H1 (cell line): ENCODE measurements around the gene AGXT2. TPM values are rescaled to one million over a fixed set of nuclear protein-coding genes. Genes with fewer than 3 reads are reported as not detected.

Source experiments
- CTCF ChIA-PET: fragments of 300-600 bp; sonication (Branson Sonifier 250); formaldehyde crosslinking; loops from one replicate; lab custom pipeline; 2021; ENCODE audit not compliant: partially characterized antibody; lab: Charles Lee
- POLR2A ChIA-PET: fragments of 300-600 bp; sonication (Branson Sonifier 250); formaldehyde crosslinking; loops from one replicate; lab custom pipeline; 2021; ENCODE audit warnings: inconsistent platforms; ENCODE audit not compliant: partially characterized antibody; lab: Charles Lee
- DNase-seq, 2 experiments: peaks; one replicate each; pipeline versions ENCODE4 v3.0.0 to v3.0.0-alpha.2; 2010 to 2022; ENCODE audit warnings: low spot score in 2 of 2, low read depth in 1 of 2, mixed read lengths in 1 of 2
- FAIRE-seq: peaks from 2 replicates; lab custom pipeline; 2011; peaks lifted over from hg19 to GRCh38; lab: Jason Lieb, UNC
- H2AFZ ChIP-seq: 2 replicates; pipeline ENCODE4 v1.8.1; 2012; ENCODE audit warnings: low read length, inconsistent platforms
- H2AK5ac ChIP-seq: 2 replicates; pipeline ENCODE4 v1.6.1; 2013; ENCODE audit warnings: low read depth, low read length
- H2BK120ac ChIP-seq: replicated peaks from 2 replicates; pipeline ENCODE3; 2013; ENCODE audit warnings: low read depth, low read length, inconsistent platforms
- H2BK12ac ChIP-seq: 2 replicates; pipeline ENCODE4 v1.6.1; 2013; ENCODE audit warnings: low read depth, low read length
- H2BK15ac ChIP-seq: 2 replicates; pipeline ENCODE4 v1.6.1; 2013; ENCODE audit warnings: low read length
- H2BK20ac ChIP-seq: 2 replicates; pipeline ENCODE4 v1.6.1; 2013; ENCODE audit warnings: low read length
- H2BK5ac ChIP-seq: 2 replicates; pipeline ENCODE4 v1.6.1; 2013; ENCODE audit warnings: low read depth, low read length
- H3K14ac ChIP-seq: 2 replicates; pipeline ENCODE4 v1.6.1; 2013; ENCODE audit warnings: inconsistent platforms; ENCODE audit not compliant: insufficient read length
- H3K18ac ChIP-seq: 2 replicates; pipeline ENCODE4 v1.6.1; 2013; ENCODE audit warnings: low read length; ENCODE audit errors: extremely low read depth
- H3K23ac ChIP-seq: 2 replicates; pipeline ENCODE4 v1.6.1; 2013; ENCODE audit warnings: inconsistent platforms; ENCODE audit not compliant: insufficient read length
- H3K23me2 ChIP-seq: 2 replicates; pipeline ENCODE4 v1.6.1; 2013; ENCODE audit warnings: low read depth, low read length
- H3K27ac ChIP-seq: 2 replicates; pipeline ENCODE4 v1.6.1; 2011; ENCODE audit warnings: low read depth, low read length, inconsistent platforms
- H3K27me3 ChIP-seq, 4 experiments: replicated peaks in 1 of 4; 1 replicate in 1 of 4; 2 replicates in 3 of 4; pipeline versions ENCODE4 v1.6.1 to v1.8.1; 2011 to 2013; ENCODE audit warnings: low read length in 3 of 4, mild to moderate bottlenecking in 3 of 4, inconsistent platforms in 2 of 4, mixed read lengths in 2 of 4, moderate library complexity in 1 of 4; ENCODE audit not compliant: control insufficient read depth in 3 of 4, insufficient read depth in 3 of 4; ENCODE audit errors: extremely low read depth in 1 of 4
- H3K36me3 ChIP-seq, 4 experiments: 2 replicates each; pipeline versions ENCODE4 v1.6.1 to v1.8.1; 2011 to 2013; ENCODE audit warnings: mild to moderate bottlenecking in 4 of 4, low read length in 3 of 4, moderate library complexity in 2 of 4, control low read depth in 1 of 4, inconsistent platforms in 1 of 4; ENCODE audit not compliant: insufficient read depth in 4 of 4, control insufficient read depth in 2 of 4
- H3K4ac ChIP-seq: replicated peaks from 2 replicates; pipeline ENCODE3; 2013; ENCODE audit warnings: low read length, low read depth, mixed read lengths, inconsistent platforms; ENCODE audit not compliant: insufficient read length
- H3K4me1 ChIP-seq, 4 experiments: replicated peaks in 1 of 4; 1 replicate in 1 of 4; 2 replicates in 3 of 4; pipeline versions ENCODE4 v1.6.1 to v1.8.1; 2011 to 2013; ENCODE audit warnings: low read length in 3 of 4, inconsistent platforms in 2 of 4, mixed read lengths in 1 of 4; ENCODE audit not compliant: insufficient read depth in 4 of 4, control insufficient read depth in 3 of 4
- H3K4me2 ChIP-seq, 2 experiments: 2 replicates each; pipeline versions ENCODE4 v1.6.1 to v1.8.1; 2011 to 2013; ENCODE audit warnings: low read depth in 2 of 2, low read length in 2 of 2, control low read depth in 1 of 2, inconsistent platforms in 1 of 2, mild to moderate bottlenecking in 1 of 2; ENCODE audit not compliant: insufficient read depth in 1 of 2
- H3K4me3 ChIP-seq, 4 experiments: fragments of 200-600, 300-600 bp in 1 of 4; sonication (generic), shearing (Covaris generic), sonication (Bioruptor Twin) in 1 of 4; 2 replicates each; pipeline versions ENCODE4 v1.5.1 to v1.8.1; 2011 to 2016; ENCODE audit warnings: low read length in 4 of 4, low read depth in 3 of 4, control low read depth in 2 of 4, inconsistent platforms in 2 of 4, mild to moderate bottlenecking in 2 of 4, mixed read lengths in 1 of 4, moderate library complexity in 1 of 4; ENCODE audit not compliant: insufficient read depth in 2 of 4; ENCODE audit errors: extremely low read depth in 1 of 4
- H3K56ac ChIP-seq: replicated peaks from 2 replicates; pipeline ENCODE3; 2013; ENCODE audit warnings: low read depth, mild to moderate bottlenecking, mixed read lengths, low read length, inconsistent platforms; ENCODE audit not compliant: insufficient read length
- H3K79me1 ChIP-seq: 2 replicates; pipeline ENCODE4 v1.6.1; 2013; ENCODE audit warnings: low read depth, low read length, control low read depth
- H3K79me2 ChIP-seq, 2 experiments: 2 replicates each; pipeline versions ENCODE4 v1.6.1 to v1.8.1; 2012 to 2013; ENCODE audit warnings: low read length in 2 of 2, mild to moderate bottlenecking in 2 of 2, inconsistent platforms in 1 of 2; ENCODE audit not compliant: insufficient read depth in 2 of 2, control insufficient read depth in 1 of 2
- H3K9ac ChIP-seq, 4 experiments: replicated peaks in 1 of 4; 1 replicate in 1 of 4; 2 replicates in 3 of 4; pipeline versions ENCODE4 v1.6.1 to v1.8.1; 2011 to 2013; ENCODE audit warnings: low read depth in 3 of 4, low read length in 3 of 4, control low read depth in 2 of 4, mild to moderate bottlenecking in 2 of 4, moderate library complexity in 2 of 4, inconsistent platforms in 1 of 4; ENCODE audit errors: extremely low read depth in 1 of 4
- H3K9me3 ChIP-seq, 2 experiments: 2 replicates each; pipeline versions ENCODE4 v1.6.1 to v1.8.1; 2012 to 2013; ENCODE audit warnings: mild to moderate bottlenecking in 2 of 2, moderate library complexity in 2 of 2, control low read depth in 1 of 2, inconsistent platforms in 1 of 2, low read depth in 1 of 2, low read length in 1 of 2, mixed read lengths in 1 of 2; ENCODE audit not compliant: insufficient read depth in 2 of 2
- H4K20me1 ChIP-seq, 2 experiments: replicated peaks in 1 of 2; 2 replicates each; pipeline versions ENCODE3 to v1.8.1; 2011 to 2013; ENCODE audit warnings: inconsistent platforms in 2 of 2, low read length in 2 of 2, mild to moderate bottlenecking in 1 of 2; ENCODE audit not compliant: insufficient read depth in 2 of 2, control insufficient read depth in 1 of 2
- H4K5ac ChIP-seq: 2 replicates; pipeline ENCODE4 v1.6.1; 2013; ENCODE audit warnings: low read length, low read depth, mixed read lengths, inconsistent platforms; ENCODE audit not compliant: insufficient read length
- H4K8ac ChIP-seq: 2 replicates; pipeline ENCODE4 v1.8.0; 2013; ENCODE audit warnings: mild to moderate bottlenecking, moderate library complexity, low read length, inconsistent platforms; ENCODE audit not compliant: insufficient read depth; ENCODE audit errors: extremely low read depth
- H4K91ac ChIP-seq: replicated peaks from 2 replicates; pipeline ENCODE3; 2013; ENCODE audit warnings: low read length, mixed read lengths, inconsistent platforms; ENCODE audit not compliant: insufficient read length
- BCL11A ChIP-seq, 2 experiments: IDR thresholded peaks; one replicate each; pipeline ENCODE4 v1.6.1; 2011; ENCODE audit warnings: low read depth in 2 of 2, low read length in 2 of 2, mild to moderate bottlenecking in 2 of 2
- CTBP2 ChIP-seq: IDR thresholded peaks from 2 replicates; pipeline ENCODE4 v1.7.0; 2011; ENCODE audit warnings: borderline replicate concordance, mild to moderate bottlenecking, moderate library complexity, mixed read lengths, low read length; ENCODE audit not compliant: insufficient read depth, insufficient read length
- E2F6 ChIP-seq: IDR thresholded peaks from 2 replicates; pipeline ENCODE4 v1.6.1; 2012; ENCODE audit warnings: inconsistent platforms
- EGR1 ChIP-seq: IDR thresholded peaks from 2 replicates; pipeline ENCODE4 v1.6.1; 2011; ENCODE audit warnings: low read depth, low read length, borderline replicate concordance
- EZH2 ChIP-seq: fragments of 200-600 bp; sonication (generic); IDR thresholded peaks from 2 replicates; pipeline ENCODE4 v1.7.1; 2012; ENCODE audit warnings: low read depth, mild to moderate bottlenecking, moderate library complexity, low read length, inconsistent platforms; ENCODE audit not compliant: severe bottlenecking
- HDAC2 ChIP-seq, 2 experiments: fragments of 300-600 bp in 1 of 2; sonication (generic) in 1 of 2; IDR thresholded peaks; 2 replicates each; pipeline ENCODE4 v1.6.1; 2011 to 2012; ENCODE audit warnings: low read depth in 2 of 2, low read length in 2 of 2, mild to moderate bottlenecking in 2 of 2, moderate library complexity in 2 of 2, borderline replicate concordance in 1 of 2, inconsistent platforms in 1 of 2
- JUND ChIP-seq: IDR thresholded peaks from 2 replicates; pipeline ENCODE4 v1.6.1; 2011; ENCODE audit warnings: mild to moderate bottlenecking, improper control_type of control experiment, low read length
- MAFK ChIP-seq: IDR thresholded peaks from 2 replicates; pipeline ENCODE4 v1.6.1; 2012; ENCODE audit warnings: low read depth, mild to moderate bottlenecking, improper control_type of control experiment, low read length
- MAX ChIP-seq: IDR thresholded peaks from 2 replicates; pipeline ENCODE4 v1.6.1; 2012; ENCODE audit warnings: inconsistent platforms
- RAD21 ChIP-seq, 2 experiments: IDR thresholded peaks in 1 of 2; conservative IDR thresholded peaks in 1 of 2; 2 replicates each; pipeline ENCODE4 v1.6.1; 2011; ENCODE audit warnings: low read depth in 2 of 2, low read length in 2 of 2, improper control_type of control experiment in 1 of 2, inconsistent platforms in 1 of 2, mild to moderate bottlenecking in 1 of 2, moderate library complexity in 1 of 2
- SIN3A ChIP-seq, 2 experiments: IDR thresholded peaks in 1 of 2; conservative IDR thresholded peaks in 1 of 2; 2 replicates each; pipeline ENCODE4 v1.6.1; 2011 to 2012; ENCODE audit warnings: low read length in 2 of 2, improper control_type of control experiment in 1 of 2, low read depth in 1 of 2, mild to moderate bottlenecking in 1 of 2
- TAF7 ChIP-seq: optimal IDR thresholded peaks from 2 replicates; pipeline ENCODE3; 2011; ENCODE audit warnings: low read depth, mild to moderate bottlenecking, inconsistent platforms, low read length, moderate library complexity, borderline replicate concordance
- WGBS, 2 experiments: shearing (Covaris generic) in 1 of 2; methylation state at CpG; one replicate each; pipeline versions ENCODE4 v1.1.6 to v1.1.7; 2013 to 2015; ENCODE audit warnings: low lambda C conversion rate in 2 of 2, mixed read lengths in 2 of 2, inconsistent platforms in 1 of 2, low coverage in 1 of 2, missing lambda C conversion rate in 1 of 2; ENCODE audit not compliant: insufficient replicate concordance in 2 of 2, insufficient coverage in 1 of 2, insufficient read length in 1 of 2; ENCODE audit errors: extremely low coverage in 1 of 2, missing lambda C conversion rate in 1 of 2; 5-methylcytosine and 5-hydroxymethylcytosine counted together
- polyA plus RNA-seq, 7 experiments: library from polyadenylated mRNA; depleted of rRNA in 3 of 7; stranded (reverse) in 5 of 7; unstranded in 2 of 7; fragments of >200 nt in 5 of 7; fragments of 200-250 nt in 2 of 7; gene quantifications; 1 replicate in 5 of 7; 2 replicates in 1 of 7; 4 replicates in 1 of 7; pipeline versions ENCODE4 v1.2.1 to v1.2.3, GENCODE V29; 2011 to 2013; ENCODE audit warnings: missing spikeins in 2 of 7, mixed read lengths in 2 of 7
- total RNA-seq: library from RNA; stranded (reverse); fragmentation: NEBNext Ultra II Directional; extraction: Animal tissue kit (Norgen Biotek cat#: 25700); gene quantifications from 2 replicates; pipeline ENCODE4 v1.2.1, GENCODE V29; 2021

Gene AGXT2
- total and polyA plus RNA-seq, 2 of the 8 experiments (the other 6 are each of a cell fraction or from before 2014, with no cell fraction given), result not detected

GRCh38 chr5:35096216-35096615, 48.5 kb upstream of the AGXT2 start:
- no peak overlapping the region for H3K23ac ChIP-seq
- H3K79me2 ChIP-seq, result no peaks in the 10 kb centered on the region
- H2BK15ac ChIP-seq, result no peak overlapping the region
- H3K23me2 ChIP-seq, result no peaks in the 10 kb centered on the region
- no peak overlapping the region for H2BK20ac ChIP-seq
- H3K36me3 ChIP-seq, result no peaks in the 10 kb centered on the region
- H3K4me2 ChIP-seq, result no peak overlapping the region
- no peak overlapping the region for H3K4me3 ChIP-seq
- peaks cover 0 to 3% (median 0%) of the 10 kb centered on the region in 4 experiments; a peak in 1 of 7 replicates for H3K4me1 ChIP-seq
- H3K56ac ChIP-seq, result no peak overlapping the region
- POLR2A ChIA-PET, result no interaction called here
- no peak overlapping the region for H2AK5ac ChIP-seq
- 97% methylated on average over 3 of the region's 3 CpGs; no CpG with 5 or more reads in 1 of the 2 experiments for WGBS, 2 experiments
- H3K9me3 ChIP-seq, result no peaks in the 10 kb centered on the region
- no peaks in the 10 kb centered on the region for H3K27me3 ChIP-seq
- no peaks in the 10 kb centered on the region for H4K20me1 ChIP-seq
- no peak overlapping the region for H2BK12ac ChIP-seq
- no peak overlapping the region for H4K91ac ChIP-seq
- no peak for FAIRE-seq
- H3K4ac ChIP-seq, result no peak overlapping the region
- CTCF ChIA-PET, result interaction anchor here (0.8 to 1.6 kb wide), 5 partner anchors 22 to 528 kb away, joined by 3 to 4 read pairs (median 3); no protein-coding TSS in a partner anchor
- no peaks in the 10 kb centered on the region for H3K79me1 ChIP-seq
- H2BK120ac ChIP-seq, result no peak overlapping the region
- no peak overlapping the region for H3K18ac ChIP-seq
- H3K27ac ChIP-seq, result no peak overlapping the region
- no peak overlapping the region for H3K14ac ChIP-seq
- H3K9ac ChIP-seq, result no peak overlapping the region
- DNase-seq, result no peak
- no peak overlapping the region for H2BK5ac ChIP-seq
- H4K8ac ChIP-seq, result no peak overlapping the region
- no peak overlapping the region for H2AFZ ChIP-seq
- H4K5ac ChIP-seq, result no peak overlapping the region
- no peak for TF ChIP-seq JUND
- no peak for TF ChIP-seq EZH2
- TF ChIP-seq E2F6, result no peak
- no peak for TF ChIP-seq RAD21 (IDR thresholded peaks at IDR 0.05 in 1 of 2, conservative IDR thresholded peaks at IDR 0.05 in 1 of 2; ENCODE audit: low read depth in 2 of 2, low read length in 2 of 2)
- TF ChIP-seq TAF7, result no peak
- no peak for TF ChIP-seq SIN3A (conservative IDR thresholded peaks at IDR 0.05 in 1 of 2, IDR thresholded peaks at IDR 0.05 in 1 of 2; ENCODE audit: low read depth in 1 of 2, low read length in 2 of 2)
- no peak for TF ChIP-seq MAFK
- no peak for TF ChIP-seq CTBP2
- no peak for TF ChIP-seq EGR1
- no peak for TF ChIP-seq HDAC2 (IDR thresholded peaks at IDR 0.05; ENCODE audit: borderline replicate concordance in 1 of 2, low read depth in 2 of 2, low read length in 2 of 2)
- TF ChIP-seq MAX, result no peak
- TF ChIP-seq BCL11A (IDR thresholded peaks at IDR 0.05; ENCODE audit: low read depth in 2 of 2, low read length in 2 of 2), result no peak
